ENCODE results near the gene RBFOX2.

GRCh38 chr22:35981900-35982299 lies 46.7 kb downstream of the RBFOX2 start:
- no peak for TF ChIP-seq YY1 (IDR thresholded peaks at IDR 0.05)
- no peak for TF ChIP-seq SP1 (IDR thresholded peaks at IDR 0.05)
- TF ChIP-seq CTCF (IDR thresholded peaks at IDR 0.05; ENCODE audit: low read depth, low read length, missing input control), result no peak
- TF ChIP-seq, protein P1, sequence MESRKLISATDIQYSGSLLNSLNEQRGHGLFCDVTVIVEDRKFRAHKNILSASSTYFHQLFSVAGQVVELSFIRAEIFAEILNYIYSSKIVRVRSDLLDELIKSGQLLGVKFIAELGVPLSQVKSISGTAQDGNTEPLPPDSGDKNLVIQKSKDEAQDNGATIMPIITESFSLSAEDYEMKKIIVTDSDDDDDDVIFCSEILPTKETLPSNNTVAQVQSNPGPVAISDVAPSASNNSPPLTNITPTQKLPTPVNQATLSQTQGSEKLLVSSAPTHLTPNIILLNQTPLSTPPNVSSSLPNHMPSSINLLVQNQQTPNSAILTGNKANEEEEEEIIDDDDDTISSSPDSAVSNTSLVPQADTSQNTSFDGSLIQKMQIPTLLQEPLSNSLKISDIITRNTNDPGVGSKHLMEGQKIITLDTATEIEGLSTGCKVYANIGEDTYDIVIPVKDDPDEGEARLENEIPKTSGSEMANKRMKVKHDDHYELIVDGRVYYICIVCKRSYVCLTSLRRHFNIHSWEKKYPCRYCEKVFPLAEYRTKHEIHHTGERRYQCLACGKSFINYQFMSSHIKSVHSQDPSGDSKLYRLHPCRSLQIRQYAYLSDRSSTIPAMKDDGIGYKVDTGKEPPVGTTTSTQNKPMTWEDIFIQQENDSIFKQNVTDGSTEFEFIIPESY (IDR thresholded peaks at IDR 0.05), result no peak
- no peak for TF ChIP-seq JUND (IDR thresholded peaks at IDR 0.05)
